Measurements from ENCODE around the gene CHST14. TPM values are rescaled to one million over a fixed set of nuclear protein-coding genes. Genes with fewer than 3 reads are reported as not detected.

Gene CHST14
- polyA plus RNA-seq, 1 of the 3 experiments (the other 2 are of a cell fraction), result 43.2 TPM

GRCh38 chr15:40493089-40493840 lies 22.5 kb downstream of the CHST14 start:
- ChIA-PET POLR2A (no interaction called here), CTCF (interaction anchor here (0.7 kb wide), 1 partner anchor 1104 kb away, joined by 4 read pairs; no protein-coding TSS in a partner anchor)
- H3K4me2 ChIP-seq, result no peak overlapping the region
- no peak for TF ChIP-seq SIN3A (IDR thresholded peaks at IDR 0.05; ENCODE audit: borderline replicate concordance, low read depth, low read length)
- TF ChIP-seq PBX3 (IDR thresholded peaks at IDR 0.05), result 0 out of 2 replicates have a peak, but pooled peaks have one; percentile 9
- H3K9me3 ChIP-seq, result no peaks in the 10 kb centered on the region
- WGBS (ENCODE audit: low lambda C conversion rate), result 83% methylated on average over 7 of the region's 8 CpGs
- H3F3A ChIP-seq (replicated peaks; ENCODE audit: insufficient read depth), result no peaks in the 10 kb centered on the region
- H4K20me1 ChIP-seq (ENCODE audit: insufficient read depth), result no peaks in the 10 kb centered on the region
- H3K4me1 ChIP-seq (ENCODE audit: control insufficient read depth in 1 of 2, insufficient read depth in 2 of 2, low read depth in 1 of 2, low read length in 1 of 2), result no peaks in the 10 kb centered on the region
- H3K9me2 ChIP-seq, result no peaks in the 10 kb centered on the region
- no peak overlapping the region for H3K27ac ChIP-seq (ENCODE audit: low read depth in 2 of 2, low read length in 1 of 2)
- no peaks in the 10 kb centered on the region for H3K27me3 ChIP-seq (ENCODE audit: insufficient read depth)
- no peak for DNase-seq
- H3K4me3 ChIP-seq (ENCODE audit: low read depth in 2 of 2, low read length in 1 of 2), result no peak overlapping the region
- no peak overlapping the region for H2AFZ ChIP-seq (ENCODE audit: low read depth)
- no peaks in the 10 kb centered on the region for H3K36me3 ChIP-seq (replicated peaks in 1 of 2; ENCODE audit: control insufficient read depth in 1 of 2, insufficient read depth in 2 of 2, low read length in 1 of 2)
- no peak overlapping the region for H3K9ac ChIP-seq
- no peaks in the 10 kb centered on the region for H3K79me2 ChIP-seq (ENCODE audit: insufficient read depth)

GRCh38 chr15:40495516-40495915 lies 24.7 kb downstream of the CHST14 start:
- no peaks in the 10 kb centered on the region for H3K79me2 ChIP-seq (ENCODE audit: insufficient read depth)
- CTCF ChIA-PET, result no interaction called here
- H3F3A ChIP-seq (replicated peaks; ENCODE audit: insufficient read depth), result peaks cover 9% of the 10 kb centered on the region
- POLR2A ChIA-PET, result no interaction called here
- no peaks in the 10 kb centered on the region for H3K36me3 ChIP-seq (replicated peaks in 1 of 2; ENCODE audit: control insufficient read depth in 1 of 2, insufficient read depth in 2 of 2, low read length in 1 of 2)
- no peaks in the 10 kb centered on the region for H3K27me3 ChIP-seq (ENCODE audit: insufficient read depth)
- no peak for DNase-seq
- no peaks in the 10 kb centered on the region for H3K9me3 ChIP-seq
- peaks cover 0 to 6% of the 10 kb centered on the region in 2 experiments; a peak in 2 of 4 replicates for H3K4me1 ChIP-seq (ENCODE audit: control insufficient read depth in 1 of 2, insufficient read depth in 2 of 2, low read depth in 1 of 2, low read length in 1 of 2)
- H3K27ac ChIP-seq (ENCODE audit: low read depth in 2 of 2, low read length in 1 of 2), result no peak overlapping the region
- TF ChIP-seq JUND (IDR thresholded peaks at IDR 0.05) (no peak), RXRA (IDR thresholded peaks at IDR 0.05; ENCODE audit: borderline replicate concordance, low read depth) (no peak), MEF2A (IDR thresholded peaks at IDR 0.05; ENCODE audit: borderline replicate concordance, low read depth) (no peak), SMC3 (IDR thresholded peaks at IDR 0.05; ENCODE audit: low read depth, low read length) (no peak), MXI1 (IDR thresholded peaks at IDR 0.05; ENCODE audit: low read depth, low read length) (no peak), EP300 (IDR thresholded peaks at IDR 0.05; ENCODE audit: borderline replicate concordance in 1 of 2, low read depth in 1 of 2, low read length in 1 of 2) (no peak), FOXM1 (IDR thresholded peaks at IDR 0.05; ENCODE audit: low read depth) (no peak), TCF12 (IDR thresholded peaks at IDR 0.05) (no peak), FOXJ3 (CRISPR knock-in tag; IDR thresholded peaks at IDR 0.05) (no peak), POLR2AphosphoS5 (IDR thresholded peaks at IDR 0.05; ENCODE audit: low read depth, low read length) (no peak), TEAD4 (IDR thresholded peaks at IDR 0.05; ENCODE audit: borderline replicate concordance, insufficient read depth) (no peak)
- TF ChIP-seq, protein P1, sequence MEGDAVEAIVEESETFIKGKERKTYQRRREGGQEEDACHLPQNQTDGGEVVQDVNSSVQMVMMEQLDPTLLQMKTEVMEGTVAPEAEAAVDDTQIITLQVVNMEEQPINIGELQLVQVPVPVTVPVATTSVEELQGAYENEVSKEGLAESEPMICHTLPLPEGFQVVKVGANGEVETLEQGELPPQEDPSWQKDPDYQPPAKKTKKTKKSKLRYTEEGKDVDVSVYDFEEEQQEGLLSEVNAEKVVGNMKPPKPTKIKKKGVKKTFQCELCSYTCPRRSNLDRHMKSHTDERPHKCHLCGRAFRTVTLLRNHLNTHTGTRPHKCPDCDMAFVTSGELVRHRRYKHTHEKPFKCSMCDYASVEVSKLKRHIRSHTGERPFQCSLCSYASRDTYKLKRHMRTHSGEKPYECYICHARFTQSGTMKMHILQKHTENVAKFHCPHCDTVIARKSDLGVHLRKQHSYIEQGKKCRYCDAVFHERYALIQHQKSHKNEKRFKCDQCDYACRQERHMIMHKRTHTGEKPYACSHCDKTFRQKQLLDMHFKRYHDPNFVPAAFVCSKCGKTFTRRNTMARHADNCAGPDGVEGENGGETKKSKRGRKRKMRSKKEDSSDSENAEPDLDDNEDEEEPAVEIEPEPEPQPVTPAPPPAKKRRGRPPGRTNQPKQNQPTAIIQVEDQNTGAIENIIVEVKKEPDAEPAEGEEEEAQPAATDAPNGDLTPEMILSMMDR (IDR thresholded peaks at IDR 0.05), result no peak
- TF ChIP-seq, protein P2, sequence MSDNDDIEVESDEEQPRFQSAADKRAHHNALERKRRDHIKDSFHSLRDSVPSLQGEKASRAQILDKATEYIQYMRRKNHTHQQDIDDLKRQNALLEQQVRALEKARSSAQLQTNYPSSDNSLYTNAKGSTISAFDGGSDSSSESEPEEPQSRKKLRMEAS (IDR thresholded peaks at IDR 0.05; ENCODE audit: low read depth), result no peak
- no peak overlapping the region for H2AFZ ChIP-seq (ENCODE audit: low read depth)
- no peak overlapping the region for H3K4me2 ChIP-seq
- no peak overlapping the region for H3K4me3 ChIP-seq (ENCODE audit: low read depth in 2 of 2, low read length in 1 of 2)
- WGBS (ENCODE audit: low lambda C conversion rate), result 95% methylated on average over 2 of the region's 2 CpGs
- H3K9me2 ChIP-seq, result no peaks in the 10 kb centered on the region
- H4K20me1 ChIP-seq (ENCODE audit: insufficient read depth), result no peaks in the 10 kb centered on the region
- no peak overlapping the region for H3K9ac ChIP-seq

All from SK-N-SH (cell line).